Panc1 (cell line): ENCODE results near the gene HK2.

Source experiments
- CTCF ChIP-seq: fragments of 450-650 bp; IDR thresholded peaks from 2 replicates; pipeline ENCODE4 v1.5.1; 2017; ENCODE audit warnings: mild to moderate bottlenecking
- POLR2AphosphoS5 ChIP-seq: IDR thresholded peaks from 2 replicates; pipeline ENCODE4 v1.6.1; 2012; ENCODE audit warnings: mild to moderate bottlenecking, low read depth, low read length, moderate library complexity
- REST ChIP-seq, 2 experiments: IDR thresholded peaks; 2 replicates each; pipeline ENCODE4 v1.6.1; 2011 to 2012; ENCODE audit warnings: low read depth in 2 of 2, control low read depth in 1 of 2, low read length in 1 of 2, mild to moderate bottlenecking in 1 of 2, moderate library complexity in 1 of 2; ENCODE audit not compliant: insufficient read depth in 1 of 2
- SIN3A ChIP-seq: IDR thresholded peaks from 2 replicates; pipeline ENCODE4 v1.6.1; 2012; ENCODE audit warnings: low read depth, mild to moderate bottlenecking, low read length, moderate library complexity, borderline replicate concordance; ENCODE audit not compliant: insufficient read depth

GRCh38 chr2:74890711-74891110 is 56.8 kb downstream of the HK2 start:
- TF ChIP-seq CTCF (no peak), POLR2AphosphoS5 (no peak), SIN3A (no peak), REST (IDR thresholded peaks at IDR 0.05; ENCODE audit: insufficient read depth in 1 of 2, low read depth in 2 of 2, low read length in 1 of 2) (no peak)
